H1 (cell line): Measurements from ENCODE around the gene TCERG1L. TPM values are rescaled to one million over a fixed set of nuclear protein-coding genes. Genes with fewer than 3 reads are reported as not detected.
A peak's percentile ranks its signal among the peaks of the same experiment; 100 is the strongest.

Source experiments
- CTCF ChIA-PET: fragments of 300-600 bp; sonication (Branson Sonifier 250); formaldehyde crosslinking; loops from one replicate; lab custom pipeline; 2021; ENCODE audit not compliant: partially characterized antibody; lab: Charles Lee
- POLR2A ChIA-PET: fragments of 300-600 bp; sonication (Branson Sonifier 250); formaldehyde crosslinking; loops from one replicate; lab custom pipeline; 2021; ENCODE audit warnings: inconsistent platforms; ENCODE audit not compliant: partially characterized antibody; lab: Charles Lee
- DNase-seq, 2 experiments: peaks; one replicate each; pipeline versions ENCODE4 v3.0.0 to v3.0.0-alpha.2; 2010 to 2022; ENCODE audit warnings: low spot score in 2 of 2, low read depth in 1 of 2, mixed read lengths in 1 of 2
- FAIRE-seq: peaks from 2 replicates; lab custom pipeline; 2011; peaks lifted over from hg19 to GRCh38; lab: Jason Lieb, UNC
- H2AFZ ChIP-seq: 2 replicates; pipeline ENCODE4 v1.8.1; 2012; ENCODE audit warnings: low read length, inconsistent platforms
- H2AK5ac ChIP-seq: 2 replicates; pipeline ENCODE4 v1.6.1; 2013; ENCODE audit warnings: low read depth, low read length
- H2BK120ac ChIP-seq: replicated peaks from 2 replicates; pipeline ENCODE3; 2013; ENCODE audit warnings: low read depth, low read length, inconsistent platforms
- H2BK12ac ChIP-seq: 2 replicates; pipeline ENCODE4 v1.6.1; 2013; ENCODE audit warnings: low read depth, low read length
- H2BK15ac ChIP-seq: 2 replicates; pipeline ENCODE4 v1.6.1; 2013; ENCODE audit warnings: low read length
- H2BK20ac ChIP-seq: 2 replicates; pipeline ENCODE4 v1.6.1; 2013; ENCODE audit warnings: low read length
- H2BK5ac ChIP-seq: 2 replicates; pipeline ENCODE4 v1.6.1; 2013; ENCODE audit warnings: low read depth, low read length
- H3K14ac ChIP-seq: 2 replicates; pipeline ENCODE4 v1.6.1; 2013; ENCODE audit warnings: inconsistent platforms; ENCODE audit not compliant: insufficient read length
- H3K18ac ChIP-seq: 2 replicates; pipeline ENCODE4 v1.6.1; 2013; ENCODE audit warnings: low read length; ENCODE audit errors: extremely low read depth
- H3K23ac ChIP-seq: 2 replicates; pipeline ENCODE4 v1.6.1; 2013; ENCODE audit warnings: inconsistent platforms; ENCODE audit not compliant: insufficient read length
- H3K23me2 ChIP-seq: 2 replicates; pipeline ENCODE4 v1.6.1; 2013; ENCODE audit warnings: low read depth, low read length
- H3K27ac ChIP-seq: 2 replicates; pipeline ENCODE4 v1.6.1; 2011; ENCODE audit warnings: low read depth, low read length, inconsistent platforms
- H3K27me3 ChIP-seq, 4 experiments: replicated peaks in 1 of 4; 1 replicate in 1 of 4; 2 replicates in 3 of 4; pipeline versions ENCODE4 v1.6.1 to v1.8.1; 2011 to 2013; ENCODE audit warnings: low read length in 3 of 4, mild to moderate bottlenecking in 3 of 4, inconsistent platforms in 2 of 4, mixed read lengths in 2 of 4, moderate library complexity in 1 of 4; ENCODE audit not compliant: control insufficient read depth in 3 of 4, insufficient read depth in 3 of 4; ENCODE audit errors: extremely low read depth in 1 of 4
- H3K36me3 ChIP-seq, 4 experiments: 2 replicates each; pipeline versions ENCODE4 v1.6.1 to v1.8.1; 2011 to 2013; ENCODE audit warnings: mild to moderate bottlenecking in 4 of 4, low read length in 3 of 4, moderate library complexity in 2 of 4, control low read depth in 1 of 4, inconsistent platforms in 1 of 4; ENCODE audit not compliant: insufficient read depth in 4 of 4, control insufficient read depth in 2 of 4
- H3K4ac ChIP-seq: replicated peaks from 2 replicates; pipeline ENCODE3; 2013; ENCODE audit warnings: low read length, low read depth, mixed read lengths, inconsistent platforms; ENCODE audit not compliant: insufficient read length
- H3K4me1 ChIP-seq, 4 experiments: replicated peaks in 1 of 4; 1 replicate in 1 of 4; 2 replicates in 3 of 4; pipeline versions ENCODE4 v1.6.1 to v1.8.1; 2011 to 2013; ENCODE audit warnings: low read length in 3 of 4, inconsistent platforms in 2 of 4, mixed read lengths in 1 of 4; ENCODE audit not compliant: insufficient read depth in 4 of 4, control insufficient read depth in 3 of 4
- H3K4me2 ChIP-seq, 2 experiments: 2 replicates each; pipeline versions ENCODE4 v1.6.1 to v1.8.1; 2011 to 2013; ENCODE audit warnings: low read depth in 2 of 2, low read length in 2 of 2, control low read depth in 1 of 2, inconsistent platforms in 1 of 2, mild to moderate bottlenecking in 1 of 2; ENCODE audit not compliant: insufficient read depth in 1 of 2
- H3K4me3 ChIP-seq, 4 experiments: fragments of 200-600, 300-600 bp in 1 of 4; sonication (generic), shearing (Covaris generic), sonication (Bioruptor Twin) in 1 of 4; 2 replicates each; pipeline versions ENCODE4 v1.5.1 to v1.8.1; 2011 to 2016; ENCODE audit warnings: low read length in 4 of 4, low read depth in 3 of 4, control low read depth in 2 of 4, inconsistent platforms in 2 of 4, mild to moderate bottlenecking in 2 of 4, mixed read lengths in 1 of 4, moderate library complexity in 1 of 4; ENCODE audit not compliant: insufficient read depth in 2 of 4; ENCODE audit errors: extremely low read depth in 1 of 4
- H3K56ac ChIP-seq: replicated peaks from 2 replicates; pipeline ENCODE3; 2013; ENCODE audit warnings: low read depth, mild to moderate bottlenecking, mixed read lengths, low read length, inconsistent platforms; ENCODE audit not compliant: insufficient read length
- H3K79me1 ChIP-seq: 2 replicates; pipeline ENCODE4 v1.6.1; 2013; ENCODE audit warnings: low read depth, low read length, control low read depth
- H3K79me2 ChIP-seq, 2 experiments: 2 replicates each; pipeline versions ENCODE4 v1.6.1 to v1.8.1; 2012 to 2013; ENCODE audit warnings: low read length in 2 of 2, mild to moderate bottlenecking in 2 of 2, inconsistent platforms in 1 of 2; ENCODE audit not compliant: insufficient read depth in 2 of 2, control insufficient read depth in 1 of 2
- H3K9ac ChIP-seq, 4 experiments: replicated peaks in 1 of 4; 1 replicate in 1 of 4; 2 replicates in 3 of 4; pipeline versions ENCODE4 v1.6.1 to v1.8.1; 2011 to 2013; ENCODE audit warnings: low read depth in 3 of 4, low read length in 3 of 4, control low read depth in 2 of 4, mild to moderate bottlenecking in 2 of 4, moderate library complexity in 2 of 4, inconsistent platforms in 1 of 4; ENCODE audit errors: extremely low read depth in 1 of 4
- H3K9me3 ChIP-seq, 2 experiments: 2 replicates each; pipeline versions ENCODE4 v1.6.1 to v1.8.1; 2012 to 2013; ENCODE audit warnings: mild to moderate bottlenecking in 2 of 2, moderate library complexity in 2 of 2, control low read depth in 1 of 2, inconsistent platforms in 1 of 2, low read depth in 1 of 2, low read length in 1 of 2, mixed read lengths in 1 of 2; ENCODE audit not compliant: insufficient read depth in 2 of 2
- H4K20me1 ChIP-seq, 2 experiments: replicated peaks in 1 of 2; 2 replicates each; pipeline versions ENCODE3 to v1.8.1; 2011 to 2013; ENCODE audit warnings: inconsistent platforms in 2 of 2, low read length in 2 of 2, mild to moderate bottlenecking in 1 of 2; ENCODE audit not compliant: insufficient read depth in 2 of 2, control insufficient read depth in 1 of 2
- H4K5ac ChIP-seq: 2 replicates; pipeline ENCODE4 v1.6.1; 2013; ENCODE audit warnings: low read length, low read depth, mixed read lengths, inconsistent platforms; ENCODE audit not compliant: insufficient read length
- H4K8ac ChIP-seq: 2 replicates; pipeline ENCODE4 v1.8.0; 2013; ENCODE audit warnings: mild to moderate bottlenecking, moderate library complexity, low read length, inconsistent platforms; ENCODE audit not compliant: insufficient read depth; ENCODE audit errors: extremely low read depth
- H4K91ac ChIP-seq: replicated peaks from 2 replicates; pipeline ENCODE3; 2013; ENCODE audit warnings: low read length, mixed read lengths, inconsistent platforms; ENCODE audit not compliant: insufficient read length
- CTCF ChIP-seq, 3 experiments: IDR thresholded peaks; 1 replicate in 2 of 3; 2 replicates in 1 of 3; pipeline versions ENCODE4 v1.5.1 to v1.6.1; 2011; ENCODE audit warnings: low read length in 3 of 3, mild to moderate bottlenecking in 3 of 3, inconsistent platforms in 2 of 3, low read depth in 1 of 3, moderate library complexity in 1 of 3; ENCODE audit not compliant: insufficient read depth in 1 of 3; ENCODE audit errors: control extremely low read depth in 1 of 3
- RAD21 ChIP-seq, 2 experiments: IDR thresholded peaks in 1 of 2; conservative IDR thresholded peaks in 1 of 2; 2 replicates each; pipeline ENCODE4 v1.6.1; 2011; ENCODE audit warnings: low read depth in 2 of 2, low read length in 2 of 2, improper control_type of control experiment in 1 of 2, inconsistent platforms in 1 of 2, mild to moderate bottlenecking in 1 of 2, moderate library complexity in 1 of 2
- SIRT6 ChIP-seq: IDR thresholded peaks from one replicate; pipeline ENCODE4 v1.7.1; 2012; ENCODE audit warnings: low read length, inconsistent platforms
- WGBS, 2 experiments: shearing (Covaris generic) in 1 of 2; methylation state at CpG; one replicate each; pipeline versions ENCODE4 v1.1.6 to v1.1.7; 2013 to 2015; ENCODE audit warnings: low lambda C conversion rate in 2 of 2, mixed read lengths in 2 of 2, inconsistent platforms in 1 of 2, low coverage in 1 of 2, missing lambda C conversion rate in 1 of 2; ENCODE audit not compliant: insufficient replicate concordance in 2 of 2, insufficient coverage in 1 of 2, insufficient read length in 1 of 2; ENCODE audit errors: extremely low coverage in 1 of 2, missing lambda C conversion rate in 1 of 2; 5-methylcytosine and 5-hydroxymethylcytosine counted together
- polyA plus RNA-seq, 7 experiments: library from polyadenylated mRNA; depleted of rRNA in 3 of 7; stranded (reverse) in 5 of 7; unstranded in 2 of 7; fragments of >200 nt in 5 of 7; fragments of 200-250 nt in 2 of 7; gene quantifications; 1 replicate in 5 of 7; 2 replicates in 1 of 7; 4 replicates in 1 of 7; pipeline versions ENCODE4 v1.2.1 to v1.2.3, GENCODE V29; 2011 to 2013; ENCODE audit warnings: missing spikeins in 2 of 7, mixed read lengths in 2 of 7
- total RNA-seq: library from RNA; stranded (reverse); fragmentation: NEBNext Ultra II Directional; extraction: Animal tissue kit (Norgen Biotek cat#: 25700); gene quantifications from 2 replicates; pipeline ENCODE4 v1.2.1, GENCODE V29; 2021

The TCERG1L gene
- total and polyA plus RNA-seq, 2 of the 8 experiments (the other 6 are each of a cell fraction or from before 2014, with no cell fraction given), result 3.9 to 6.9 TPM

- no peaks in the 10 kb centered on the region for H4K20me1 ChIP-seq
- H3K27me3 ChIP-seq, result no peaks in the 10 kb centered on the region
- no peaks in the 10 kb centered on the region; the same call in 1 of the 2 replicates for H3K23me2 ChIP-seq
- H3K36me3 ChIP-seq, result no peaks in the 10 kb centered on the region
- no peak overlapping the region for H2BK120ac ChIP-seq
- no peak overlapping the region for H2AK5ac ChIP-seq
- no peak overlapping the region for H2BK12ac ChIP-seq
- ChIA-PET POLR2A (no interaction called here), CTCF (interaction anchor here (0.6 to 2.7 kb wide), 21 partner anchors 9 to 227 kb away, joined by 3 to 15 read pairs (median 3); no protein-coding TSS in a partner anchor)
- no peaks in the 10 kb centered on the region for H3K79me1 ChIP-seq
- H2BK5ac ChIP-seq, result no peak overlapping the region
- no peak overlapping the region for H4K91ac ChIP-seq
- H3K4me3 ChIP-seq, result no peak overlapping the region
- H2AFZ ChIP-seq, result no peak overlapping the region
- no peak overlapping the region for H3K18ac ChIP-seq
- no peak overlapping the region for H3K4ac ChIP-seq
- TF ChIP-seq SIRT6, result no peak
- TF ChIP-seq RAD21 (IDR thresholded peaks at IDR 0.05 in 1 of 2, conservative IDR thresholded peaks at IDR 0.05 in 1 of 2; ENCODE audit: low read depth in 2 of 2, low read length in 2 of 2), result peak; percentile 26 to 35; a peak in 3 of 4 replicates
- TF ChIP-seq CTCF (IDR thresholded peaks at IDR 0.05; ENCODE audit: control extremely low read depth in 1 of 3, insufficient read depth in 1 of 3, low read depth in 1 of 3, low read length in 3 of 3), result peak; percentile 21 to 40 (median 23)
- no peak overlapping the region for H3K27ac ChIP-seq
- H3K4me1 ChIP-seq, result peaks cover 0 to 3% (median 1%) of the 10 kb centered on the region in 4 experiments; a peak in 5 of 7 replicates
- 86% methylated on average over 12 of the region's 15 CpGs; no CpG with 5 or more reads in 1 of the 2 experiments for WGBS, 2 experiments
- no peak overlapping the region for H3K14ac ChIP-seq
- no peak overlapping the region for H2BK20ac ChIP-seq
- peak overlapping the region; percentile 16; the same call in 1 of the 2 replicates for H4K8ac ChIP-seq
- no peak overlapping the region for H4K5ac ChIP-seq
- H3K56ac ChIP-seq, result no peak overlapping the region
- H3K23ac ChIP-seq, result no peak overlapping the region
- no peak for FAIRE-seq
- 0 out of 4 replicates have a peak, but pooled peaks cover 0 to 7% of the 10 kb centered on the region in 2 experiments for H3K9me3 ChIP-seq
- no peak overlapping the region for H3K9ac ChIP-seq
- no peak overlapping the region for H2BK15ac ChIP-seq
- H3K4me2 ChIP-seq, result no peak overlapping the region
- H3K79me2 ChIP-seq, result no peaks in the 10 kb centered on the region
- DNase-seq, result no peak
Measured at GRCh38 chr10:131141645-131142516, 169.6 kb downstream of the TCERG1L start.
